ENCODE measurements around the gene CASP3.

Gene CASP3

DNA sequence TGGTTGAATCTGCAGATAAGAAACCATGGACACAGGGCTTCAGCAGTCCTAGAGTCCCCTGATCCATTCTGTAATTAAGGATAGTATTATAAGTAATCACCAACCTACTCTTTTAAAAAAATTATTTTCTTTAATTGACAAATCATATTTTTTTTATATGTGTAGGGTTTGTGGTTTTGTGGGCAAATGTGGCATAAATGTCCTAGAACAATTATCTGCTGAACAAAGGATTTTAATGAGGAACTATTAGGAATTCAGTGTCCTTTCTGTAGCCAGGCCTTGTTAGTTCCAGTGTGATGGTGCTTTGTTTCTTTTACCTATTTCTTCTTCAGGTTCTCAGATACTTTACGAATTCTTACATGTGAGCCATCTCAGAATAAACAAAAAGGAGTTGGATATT is 32.7 kb upstream of the CASP3 start:
- TF ChIP-seq POLR2AphosphoS5 (IDR thresholded peaks at IDR 0.05; ENCODE audit: low read depth, low read length) (no peak), SIN3A (IDR thresholded peaks at IDR 0.05; ENCODE audit: borderline replicate concordance, insufficient read depth, low read length) (no peak), TAF1 (IDR thresholded peaks at IDR 0.05; ENCODE audit: borderline replicate concordance, insufficient read depth, low read length) (no peak), FOXP2 (optimal IDR thresholded peaks at IDR 0.05; ENCODE audit: borderline replicate concordance, extremely low read depth, extremely low read length, insufficient read depth) (no peak)
- TF ChIP-seq, protein P1, sequence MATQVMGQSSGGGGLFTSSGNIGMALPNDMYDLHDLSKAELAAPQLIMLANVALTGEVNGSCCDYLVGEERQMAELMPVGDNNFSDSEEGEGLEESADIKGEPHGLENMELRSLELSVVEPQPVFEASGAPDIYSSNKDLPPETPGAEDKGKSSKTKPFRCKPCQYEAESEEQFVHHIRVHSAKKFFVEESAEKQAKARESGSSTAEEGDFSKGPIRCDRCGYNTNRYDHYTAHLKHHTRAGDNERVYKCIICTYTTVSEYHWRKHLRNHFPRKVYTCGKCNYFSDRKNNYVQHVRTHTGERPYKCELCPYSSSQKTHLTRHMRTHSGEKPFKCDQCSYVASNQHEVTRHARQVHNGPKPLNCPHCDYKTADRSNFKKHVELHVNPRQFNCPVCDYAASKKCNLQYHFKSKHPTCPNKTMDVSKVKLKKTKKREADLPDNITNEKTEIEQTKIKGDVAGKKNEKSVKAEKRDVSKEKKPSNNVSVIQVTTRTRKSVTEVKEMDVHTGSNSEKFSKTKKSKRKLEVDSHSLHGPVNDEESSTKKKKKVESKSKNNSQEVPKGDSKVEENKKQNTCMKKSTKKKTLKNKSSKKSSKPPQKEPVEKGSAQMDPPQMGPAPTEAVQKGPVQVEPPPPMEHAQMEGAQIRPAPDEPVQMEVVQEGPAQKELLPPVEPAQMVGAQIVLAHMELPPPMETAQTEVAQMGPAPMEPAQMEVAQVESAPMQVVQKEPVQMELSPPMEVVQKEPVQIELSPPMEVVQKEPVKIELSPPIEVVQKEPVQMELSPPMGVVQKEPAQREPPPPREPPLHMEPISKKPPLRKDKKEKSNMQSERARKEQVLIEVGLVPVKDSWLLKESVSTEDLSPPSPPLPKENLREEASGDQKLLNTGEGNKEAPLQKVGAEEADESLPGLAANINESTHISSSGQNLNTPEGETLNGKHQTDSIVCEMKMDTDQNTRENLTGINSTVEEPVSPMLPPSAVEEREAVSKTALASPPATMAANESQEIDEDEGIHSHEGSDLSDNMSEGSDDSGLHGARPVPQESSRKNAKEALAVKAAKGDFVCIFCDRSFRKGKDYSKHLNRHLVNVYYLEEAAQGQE (IDR thresholded peaks at IDR 0.05; ENCODE audit: insufficient read depth in 1 of 2, low read depth in 2 of 2, low read length in 2 of 2): no peak

DNA sequence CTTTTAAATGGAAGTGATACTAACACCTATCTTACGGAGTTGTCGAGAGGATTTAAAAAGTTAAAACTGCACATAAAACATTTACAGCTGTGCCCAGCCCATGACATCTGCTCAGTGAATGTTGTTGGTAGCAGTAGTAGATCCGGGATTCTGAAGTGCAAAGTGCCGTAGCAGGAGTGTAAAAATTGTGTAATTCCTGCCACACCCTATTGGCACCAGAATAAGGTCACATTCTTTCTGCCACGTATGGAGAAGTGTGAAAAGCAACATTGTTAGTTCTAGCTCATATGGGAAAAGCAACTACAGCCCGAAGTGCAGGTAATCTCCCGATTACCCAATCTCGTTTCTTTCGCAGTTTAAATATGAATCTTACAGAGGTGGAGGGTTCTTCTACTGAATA is 31.5 kb upstream of the CASP3 start:
- TF ChIP-seq FOXP2 (optimal IDR thresholded peaks at IDR 0.05; ENCODE audit: borderline replicate concordance, extremely low read depth, extremely low read length, insufficient read depth) (no peak), TAF1 (IDR thresholded peaks at IDR 0.05; ENCODE audit: borderline replicate concordance, insufficient read depth, low read length) (no peak), POLR2AphosphoS5 (IDR thresholded peaks at IDR 0.05; ENCODE audit: low read depth, low read length) (no peak), SIN3A (IDR thresholded peaks at IDR 0.05; ENCODE audit: borderline replicate concordance, insufficient read depth, low read length) (no peak)
- TF ChIP-seq, protein P1 (IDR thresholded peaks at IDR 0.05; ENCODE audit: insufficient read depth in 1 of 2, low read depth in 2 of 2, low read length in 2 of 2): no peak

DNA sequence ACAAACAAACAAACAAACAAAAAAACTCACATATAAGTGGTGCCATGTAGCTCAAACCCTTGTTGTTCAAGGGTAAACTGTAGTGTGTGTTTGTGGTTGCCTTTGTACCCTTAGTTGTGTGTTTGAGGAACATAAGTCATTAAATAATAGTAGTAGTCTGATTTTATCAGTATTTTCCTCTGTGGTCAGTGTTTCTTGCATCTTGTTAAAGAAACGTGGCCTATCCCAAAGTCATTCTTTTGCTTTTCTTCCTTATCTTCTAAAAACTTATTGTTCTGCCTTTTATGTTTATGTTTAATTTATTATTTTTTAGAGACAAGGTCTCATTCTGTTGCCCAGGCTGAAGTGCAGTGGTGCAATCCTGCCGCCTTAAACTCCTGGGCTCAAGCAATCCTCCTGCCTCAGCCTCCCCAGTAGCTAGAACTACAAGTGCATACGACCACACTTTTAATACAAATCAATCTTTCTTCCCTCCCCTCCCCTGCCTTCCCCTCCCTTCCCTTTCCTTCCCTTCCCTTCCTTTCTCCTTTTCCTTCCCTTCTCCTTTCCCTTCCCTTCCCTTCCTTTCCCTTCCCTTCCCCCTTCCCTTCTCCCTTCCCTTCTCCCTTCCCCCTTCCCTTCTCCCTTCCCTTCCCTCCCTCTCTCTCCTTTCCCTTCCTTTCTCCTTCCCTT is 26.7 kb upstream of the CASP3 start:
- TF ChIP-seq FOXP2 (optimal IDR thresholded peaks at IDR 0.05; ENCODE audit: borderline replicate concordance, extremely low read depth, extremely low read length, insufficient read depth): no peak
- no peak for TF ChIP-seq POLR2AphosphoS5 (IDR thresholded peaks at IDR 0.05; ENCODE audit: low read depth, low read length)
- TF ChIP-seq SIN3A (IDR thresholded peaks at IDR 0.05; ENCODE audit: borderline replicate concordance, insufficient read depth, low read length): no peak
- TF ChIP-seq TAF1 (IDR thresholded peaks at IDR 0.05; ENCODE audit: borderline replicate concordance, insufficient read depth, low read length): no peak
- TF ChIP-seq, protein P1 (IDR thresholded peaks at IDR 0.05; ENCODE audit: insufficient read depth in 1 of 2, low read depth in 2 of 2, low read length in 2 of 2): no peak

DNA sequence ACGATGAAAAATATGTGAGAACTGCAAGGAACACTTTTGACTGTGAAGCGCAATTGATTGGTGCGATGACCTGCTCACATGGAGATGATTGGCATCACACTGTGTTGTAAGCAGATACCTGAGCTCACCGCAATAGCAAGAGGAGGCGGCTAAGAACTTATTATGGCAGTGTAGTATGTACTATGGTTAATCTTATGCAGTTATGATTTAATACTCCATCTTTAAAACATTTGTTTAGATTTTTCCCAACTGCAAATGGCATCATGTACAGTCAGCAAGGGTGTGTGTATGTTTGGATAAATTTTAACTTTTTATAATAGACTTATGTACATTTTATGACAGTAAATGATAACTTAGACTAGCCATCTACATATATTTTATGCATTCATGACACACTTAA is 25.8 kb upstream of the CASP3 start:
- TF ChIP-seq SIN3A (IDR thresholded peaks at IDR 0.05; ENCODE audit: borderline replicate concordance, insufficient read depth, low read length): no peak
- TF ChIP-seq FOXP2 (optimal IDR thresholded peaks at IDR 0.05; ENCODE audit: borderline replicate concordance, extremely low read depth, extremely low read length, insufficient read depth): no peak
- TF ChIP-seq POLR2AphosphoS5 (IDR thresholded peaks at IDR 0.05; ENCODE audit: low read depth, low read length): no peak
- TF ChIP-seq, protein P1 (IDR thresholded peaks at IDR 0.05; ENCODE audit: insufficient read depth in 1 of 2, low read depth in 2 of 2, low read length in 2 of 2): no peak
- no peak for TF ChIP-seq TAF1 (IDR thresholded peaks at IDR 0.05; ENCODE audit: borderline replicate concordance, insufficient read depth, low read length)
